ENCODE measurements around the gene CNR2. TPM values are rescaled to one million over a fixed set of nuclear protein-coding genes. Genes with fewer than 3 reads are reported as not detected.
"Not testable (repeated sequence)": the region's sequence is repeated elsewhere in the genome, so short reads cannot be mapped to it uniquely, and the experiment has no call there.

The CNR2 gene
- total RNA-seq, result not detected

DNA sequence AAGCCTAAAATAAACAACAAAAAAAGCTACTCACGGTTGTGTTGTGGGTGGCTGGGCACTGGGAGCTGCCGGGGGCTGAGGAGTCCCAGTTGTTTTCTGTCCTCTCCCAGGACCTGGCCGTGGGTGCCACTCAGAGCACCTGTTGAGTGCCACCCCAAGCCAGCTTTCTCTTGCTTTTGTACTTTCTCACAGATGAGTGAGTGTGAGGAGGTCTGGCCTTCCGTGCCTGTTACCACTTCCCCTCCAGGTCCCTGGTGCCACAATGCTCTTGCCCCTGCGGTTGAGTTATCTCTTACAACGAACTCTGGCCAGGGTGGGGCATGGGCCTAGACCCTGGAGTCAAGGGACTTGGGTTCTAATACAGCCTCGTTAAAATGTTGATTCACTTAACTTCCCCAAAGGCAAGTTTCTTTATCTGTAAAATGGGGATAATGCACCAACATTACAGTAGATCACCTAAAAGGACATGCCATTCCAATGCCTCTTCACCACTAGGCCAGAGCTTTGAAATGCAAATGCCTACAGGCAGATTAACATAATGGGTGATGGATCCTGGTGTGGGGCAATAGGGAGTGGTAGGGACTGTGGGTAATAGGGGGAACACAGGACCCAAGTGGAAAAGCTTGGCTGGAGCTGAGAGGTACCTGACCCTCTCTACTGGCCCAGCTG is at the start of gene CNR2:
Gene CNR2, minus strand, starts transcription at position 151 of the 669 bp plus-strand sequence. CDS start 37,745 bp downstream, outside the sequence.
- no peak for TF ChIP-seq EP300 (IDR thresholded peaks at IDR 0.05)
- ATAC-seq, result no peak
- peaks cover 26% of the 10 kb centered on the region for H3K27me3 ChIP-seq
- H3K36me3 ChIP-seq, result no peaks in the 10 kb centered on the region
- H3K9me3 ChIP-seq, result no peaks in the 10 kb centered on the region
- no peak within 1 kb of the TSS for H3K4me3 ChIP-seq
- 59 to 68% methylated on average over 3 to 7 of the region's 7 CpGs for WGBS, 2 donors (ENCODE audit: low coverage in 1 of 2)
- no peak within 1 kb of the TSS for H3K27ac ChIP-seq
- no peaks in the 10 kb centered on the region for H3K4me1 ChIP-seq

DNA sequence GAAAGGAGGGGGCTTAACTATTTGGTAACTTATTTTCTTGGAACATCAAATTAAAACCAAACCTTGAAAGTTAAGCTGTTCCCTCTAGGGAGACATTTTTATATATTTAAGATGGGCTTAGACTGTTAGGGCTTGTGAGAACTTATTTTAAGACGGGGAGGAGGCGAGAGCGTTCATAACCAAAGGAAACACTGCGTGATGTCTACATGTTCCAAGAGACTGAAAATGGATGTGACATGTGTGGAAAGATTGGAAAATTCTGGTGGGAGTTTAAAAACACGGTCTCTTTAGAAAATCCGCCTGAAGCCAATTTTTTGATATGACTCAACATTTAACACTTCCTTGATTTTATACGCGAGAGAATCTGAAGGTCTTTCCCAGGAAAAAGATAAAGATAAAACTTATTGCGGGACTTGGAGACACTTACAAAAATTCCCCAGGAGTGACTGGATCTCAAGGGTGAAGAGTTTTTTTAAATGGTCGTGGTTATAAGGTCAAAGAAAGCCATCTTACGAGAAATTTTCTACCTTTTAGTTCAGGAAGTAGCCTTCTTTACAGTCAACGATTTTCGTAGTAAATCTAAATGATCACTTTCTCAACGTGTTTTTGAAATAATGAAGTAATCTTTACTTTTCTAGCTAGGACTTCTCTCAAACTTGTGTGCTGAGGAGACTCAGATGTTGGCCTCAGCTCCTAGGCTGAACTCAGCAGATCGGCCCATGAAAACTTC is 47.3 kb upstream of the CNR2 start:
- no peak for ATAC-seq
- TF ChIP-seq POLR2AphosphoS5 (IDR thresholded peaks at IDR 0.05) (peak; percentile 25), EP300 (IDR thresholded peaks at IDR 0.05) (no peak)
- peaks cover 7 to 65% (median 9%) of the 10 kb centered on the region in 3 donors for H3K4me1 ChIP-seq

DNA sequence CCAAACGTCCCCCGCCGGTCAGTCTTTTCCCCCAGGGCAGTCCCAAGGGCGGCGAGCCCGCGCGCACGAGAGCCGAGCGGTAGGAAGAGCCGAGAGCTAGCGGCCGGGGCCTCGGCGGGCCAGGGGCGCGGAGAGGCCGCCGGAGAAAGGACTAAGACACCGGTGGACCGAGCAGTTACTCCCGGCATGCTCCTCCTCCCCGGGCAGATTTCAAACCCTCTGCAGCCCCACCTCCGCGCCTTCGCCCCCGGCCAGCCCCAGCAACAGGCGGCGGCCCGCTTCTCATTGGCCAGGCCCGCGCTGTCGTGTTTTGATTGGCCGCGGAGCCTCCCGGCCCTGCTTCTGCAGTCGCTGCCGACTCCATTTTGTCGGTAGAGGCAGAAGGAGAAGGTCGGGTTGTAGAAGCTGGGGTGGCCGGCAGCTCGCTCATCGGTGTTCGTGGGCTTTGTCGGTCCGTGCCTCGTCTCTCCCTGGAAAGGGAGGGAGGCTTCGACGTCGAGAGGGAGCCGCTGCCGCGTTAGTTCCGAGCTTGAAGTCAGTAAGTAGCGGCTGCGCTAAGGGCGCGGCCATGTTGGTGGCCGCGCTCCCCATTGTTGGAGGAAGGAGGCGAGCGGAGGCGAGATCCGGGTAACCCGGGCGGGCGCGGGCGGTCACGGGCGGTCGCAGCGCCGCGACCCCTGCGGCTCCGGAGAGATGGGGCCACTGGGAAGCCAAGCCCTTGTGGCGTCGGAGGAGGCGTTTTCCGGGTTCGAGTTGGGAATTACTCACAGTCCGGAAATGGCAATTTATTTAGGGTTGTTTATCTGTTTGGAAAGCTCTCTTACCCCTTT is 46.5 kb upstream of the CNR2 start, which contains the start of gene PNRC2:
Gene PNRC2, plus strand, starts transcription at position 368 of the 830 bp plus-strand sequence. CDS start 1,630 bp downstream, outside the sequence.
- WGBS, 2 donors (ENCODE audit: low coverage in 1 of 2), result 0% methylated on average over 2 of the region's 84 CpGs; no CpG with 5 or more reads in 1 of the 2 donors
- ATAC-seq, result peak; percentile 97
- Histone ChIP-seq H3K36me3 (peaks cover 0 to 26% of the 10 kb centered on the region in 2 donors), H3K9me3 (no peaks in the 10 kb centered on the region), H3K4me1 (peaks cover 5 to 65% (median 7%) of the 10 kb centered on the region in 3 donors), H3K27ac (peak within 1 kb of the TSS; percentile 86 to 100 (median 98)), H3K4me3 (peak within 1 kb of the TSS; percentile 70 to 85), H3K27me3 (no peaks in the 10 kb centered on the region)
- TF ChIP-seq, protein P1, sequence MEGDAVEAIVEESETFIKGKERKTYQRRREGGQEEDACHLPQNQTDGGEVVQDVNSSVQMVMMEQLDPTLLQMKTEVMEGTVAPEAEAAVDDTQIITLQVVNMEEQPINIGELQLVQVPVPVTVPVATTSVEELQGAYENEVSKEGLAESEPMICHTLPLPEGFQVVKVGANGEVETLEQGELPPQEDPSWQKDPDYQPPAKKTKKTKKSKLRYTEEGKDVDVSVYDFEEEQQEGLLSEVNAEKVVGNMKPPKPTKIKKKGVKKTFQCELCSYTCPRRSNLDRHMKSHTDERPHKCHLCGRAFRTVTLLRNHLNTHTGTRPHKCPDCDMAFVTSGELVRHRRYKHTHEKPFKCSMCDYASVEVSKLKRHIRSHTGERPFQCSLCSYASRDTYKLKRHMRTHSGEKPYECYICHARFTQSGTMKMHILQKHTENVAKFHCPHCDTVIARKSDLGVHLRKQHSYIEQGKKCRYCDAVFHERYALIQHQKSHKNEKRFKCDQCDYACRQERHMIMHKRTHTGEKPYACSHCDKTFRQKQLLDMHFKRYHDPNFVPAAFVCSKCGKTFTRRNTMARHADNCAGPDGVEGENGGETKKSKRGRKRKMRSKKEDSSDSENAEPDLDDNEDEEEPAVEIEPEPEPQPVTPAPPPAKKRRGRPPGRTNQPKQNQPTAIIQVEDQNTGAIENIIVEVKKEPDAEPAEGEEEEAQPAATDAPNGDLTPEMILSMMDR (IDR thresholded peaks at IDR 0.05), result peak in 1 of 4 experiments; percentile 25
- TF ChIP-seq POLR2A (IDR thresholded peaks at IDR 0.05) (peak; percentile 84 to 92), EP300 (IDR thresholded peaks at IDR 0.05) (no peak), POLR2AphosphoS5 (IDR thresholded peaks at IDR 0.05) (peak; percentile 91)

More for the DNA sequence above, 47.3 kb upstream of the CNR2 start:
- WGBS, 2 donors (ENCODE audit: low coverage in 1 of 2), result 0% methylated on average over 14 to 15 of the region's 15 CpGs
- Histone ChIP-seq H3K9me3 (no peaks in the 10 kb centered on the region), H3K36me3 (peaks cover 0 to 30% of the 10 kb centered on the region in 2 donors), H3K4me3 (peak overlapping the region; percentile 70 to 85), H3K27me3 (no peaks in the 10 kb centered on the region), H3K27ac (peak overlapping the region; percentile 86 to 100 (median 98))

DNA sequence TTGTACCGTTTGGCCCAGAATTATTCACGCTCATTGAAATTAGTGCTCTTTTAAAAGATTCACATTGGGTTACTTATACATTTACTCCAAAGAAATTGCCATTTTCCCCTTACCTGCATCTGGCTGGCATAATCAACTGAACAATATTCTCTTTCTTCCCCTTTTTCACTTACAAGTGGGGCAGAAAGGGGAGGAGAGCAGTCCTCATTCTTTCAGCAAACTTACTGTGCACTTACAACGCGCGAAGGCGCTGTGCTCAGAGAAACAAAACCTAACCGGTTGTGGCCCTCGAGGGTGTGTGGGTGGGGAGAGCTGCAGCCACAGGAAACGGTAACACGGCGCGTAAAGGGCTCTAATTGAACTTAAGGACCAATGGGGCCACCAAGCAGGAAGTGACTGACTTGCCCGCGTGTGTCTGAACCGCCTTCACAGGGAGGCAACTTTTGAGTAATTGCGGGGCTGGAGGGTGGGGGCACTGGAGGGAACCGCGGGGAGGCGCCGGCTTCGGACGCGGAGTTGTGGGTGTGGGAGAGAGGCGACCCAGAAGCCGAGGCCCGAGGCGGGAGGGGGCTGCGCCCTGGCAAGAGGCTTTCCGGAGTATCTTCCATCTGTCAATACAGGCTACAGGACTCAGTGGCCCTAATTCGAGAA is 45.8 kb upstream of the CNR2 start:
- Histone ChIP-seq H3K36me3 (peaks cover 0 to 19% of the 10 kb centered on the region in 2 donors), H3K4me3 (peak overlapping the region; percentile 70 to 85), H3K9me3 (no peaks in the 10 kb centered on the region), H3K4me1 (peaks cover 0 to 62% (median 7%) of the 10 kb centered on the region in 3 donors), H3K27me3 (no peaks in the 10 kb centered on the region), H3K27ac (peak overlapping the region; percentile 86 to 100 (median 98))
- TF ChIP-seq EP300 (IDR thresholded peaks at IDR 0.05) (no peak), POLR2AphosphoS5 (IDR thresholded peaks at IDR 0.05) (peak; percentile 74), POLR2A (IDR thresholded peaks at IDR 0.05) (peak in 1 of 2 donors; percentile 16)
- TF ChIP-seq, protein P1 (IDR thresholded peaks at IDR 0.05), result peak in 3 of 4 experiments; percentile 14 to 64 (median 46)
- WGBS, 2 donors (ENCODE audit: low coverage in 1 of 2), result 1 to 3% methylated on average over 12 to 14 of the region's 30 CpGs
- ATAC-seq, result peak; percentile 83

DNA sequence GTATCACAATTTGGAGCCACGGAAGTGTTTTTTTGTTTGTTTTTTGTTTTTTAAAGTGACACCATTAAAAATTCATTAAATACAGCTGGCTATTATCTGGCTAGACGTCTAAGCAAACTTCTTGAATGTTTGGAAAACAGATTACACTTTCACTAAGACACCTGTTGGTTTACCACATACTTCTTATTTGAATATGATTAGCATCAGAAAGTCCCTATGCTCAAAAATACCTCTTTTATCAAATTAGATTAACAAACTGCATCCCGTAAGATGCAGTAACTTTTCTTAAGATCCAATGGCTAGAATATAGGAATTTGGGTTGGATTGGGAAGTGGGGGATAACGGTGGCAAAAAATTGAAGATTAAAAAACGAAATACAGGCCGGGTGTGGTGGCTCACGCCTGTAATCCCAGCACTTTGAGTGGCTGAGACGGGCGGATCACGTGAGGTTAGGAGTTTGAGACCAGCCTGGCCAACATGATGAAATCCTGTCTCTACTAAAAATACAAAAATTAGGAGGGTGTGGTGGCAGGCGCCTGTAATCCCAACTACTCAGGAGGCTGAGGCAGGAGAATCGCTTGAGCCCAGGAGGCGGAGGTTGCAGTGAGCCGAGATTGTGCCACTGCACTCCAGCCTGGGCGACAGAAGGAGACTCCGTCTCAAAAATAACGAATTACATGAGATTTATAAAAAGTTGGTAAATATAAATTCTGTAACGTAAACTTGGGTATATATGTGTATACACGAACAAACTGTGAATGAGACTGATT is 45.1 kb upstream of the CNR2 start:
- not testable (repeated sequence) for ATAC-seq, H3K27me3 ChIP-seq, H3K9me3 ChIP-seq
- Histone ChIP-seq H3K27ac (peak overlapping the region; percentile 86 to 100 (median 98)), H3K36me3 (peaks cover 0 to 12% of the 10 kb centered on the region in 2 donors), H3K4me3 (peak overlapping the region; percentile 70 to 85), H3K4me1 (peaks cover 0 to 55% (median 7%) of the 10 kb centered on the region in 3 donors)
- 52% methylated on average over 11 to 19 of the region's 19 CpGs for WGBS, 2 donors (ENCODE audit: low coverage in 1 of 2)

Data from gastroesophageal sphincter (tissue), 4 donors.